SJCRH30 (cell line): ENCODE measurements around the gene ZNF581. TPM values are rescaled to one million over a fixed set of nuclear protein-coding genes. Genes with fewer than 3 reads are reported as not detected.

Experiments used
- DNase-seq, 2 experiments: peaks; one replicate each; pipeline ENCODE4 v3.0.0-alpha.2; 2015 to 2020
- H3K27ac ChIP-seq: fragments of 250-450 bp; sonication (Bioruptor Pico); 2 replicates; pipeline ENCODE4 v1.5.1; 2020; ENCODE audit warnings: mild to moderate bottlenecking, moderate library complexity
- H3K27me3 ChIP-seq: fragments of 250-450 bp; sonication (Bioruptor Pico); 2 replicates; pipeline ENCODE4 v1.5.1; 2020; ENCODE audit warnings: mild to moderate bottlenecking, moderate library complexity
- H3K36me3 ChIP-seq: fragments of 250-450 bp; sonication (Bioruptor Pico); 2 replicates; pipeline ENCODE4 v1.5.1; 2020; ENCODE audit warnings: mild to moderate bottlenecking, moderate library complexity
- H3K4me1 ChIP-seq: fragments of 250-450 bp; sonication (Bioruptor Pico); 2 replicates; pipeline ENCODE4 v1.5.1; 2020; ENCODE audit warnings: mild to moderate bottlenecking, moderate library complexity
- H3K4me3 ChIP-seq: fragments of 250-450 bp; sonication (Bioruptor Pico); 2 replicates; pipeline ENCODE4 v1.5.1; 2020; ENCODE audit warnings: mild to moderate bottlenecking, moderate library complexity
- H3K9me3 ChIP-seq: fragments of 250-450 bp; sonication (Bioruptor Pico); replicated peaks from 2 replicates; pipeline ENCODE4 v1.5.1; 2020; ENCODE audit warnings: mild to moderate bottlenecking, moderate library complexity
- total RNA-seq: library from RNA; depleted of rRNA; stranded (reverse); fragments of >200 nt; shearing (Covaris generic); gene quantifications from 2 replicates; pipeline ENCODE4 v1.2.3, GENCODE V29; 2014

ZNF581 gene
- total RNA-seq, 1 experiment from 2014 or later: 17.9 TPM

DNA sequence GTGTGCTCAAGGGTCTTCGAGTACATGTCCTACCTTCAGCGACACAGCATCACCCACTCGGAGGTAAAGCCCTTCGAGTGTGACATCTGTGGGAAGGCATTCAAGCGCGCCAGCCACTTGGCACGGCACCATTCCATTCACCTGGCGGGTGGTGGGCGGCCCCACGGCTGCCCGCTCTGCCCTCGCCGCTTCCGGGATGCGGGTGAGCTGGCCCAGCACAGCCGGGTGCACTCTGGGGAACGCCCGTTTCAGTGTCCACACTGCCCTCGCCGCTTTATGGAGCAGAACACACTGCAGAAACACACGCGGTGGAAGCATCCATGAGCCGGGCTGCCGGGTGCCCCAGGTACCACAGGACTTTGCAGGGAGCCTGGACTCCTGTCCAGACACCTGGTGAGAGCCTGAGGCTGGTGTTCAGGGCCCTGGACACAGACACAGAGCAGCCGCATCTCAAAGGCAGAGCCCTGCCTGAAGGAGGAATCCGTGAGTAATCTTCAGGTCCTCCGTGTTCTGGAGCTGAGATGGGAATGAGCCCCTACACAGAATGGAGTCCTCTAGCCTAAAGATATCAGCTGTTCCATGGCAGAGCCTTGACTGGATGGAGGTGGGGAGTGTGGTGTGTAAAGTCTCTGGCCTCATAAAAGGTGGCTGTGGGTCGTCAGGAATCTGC lies 1.5 kb downstream of the ZNF581 start:
- Histone ChIP-seq H3K4me3 (no peak overlapping the region), H3K36me3 (peaks cover 19% of the 10 kb centered on the region), H3K27ac (no peak overlapping the region), H3K4me1 (peaks cover 9% of the 10 kb centered on the region; the same call in 1 of the 2 replicates), H3K27me3 (no peaks in the 10 kb centered on the region), H3K9me3 (no peaks in the 10 kb centered on the region)
- no peak for DNase-seq

GRCh38 chr19:55645512-55645881 lies 2.0 kb downstream of the ZNF581 start:
- no peak overlapping the region for H3K27ac ChIP-seq
- DNase-seq: no peak
- no peaks in the 10 kb centered on the region for H3K9me3 ChIP-seq
- no peaks in the 10 kb centered on the region for H3K27me3 ChIP-seq
- peaks cover 9% of the 10 kb centered on the region; the same call in 1 of the 2 replicates for H3K4me1 ChIP-seq
- H3K36me3 ChIP-seq: peaks cover 19% of the 10 kb centered on the region
- H3K4me3 ChIP-seq: no peak overlapping the region

DNA sequence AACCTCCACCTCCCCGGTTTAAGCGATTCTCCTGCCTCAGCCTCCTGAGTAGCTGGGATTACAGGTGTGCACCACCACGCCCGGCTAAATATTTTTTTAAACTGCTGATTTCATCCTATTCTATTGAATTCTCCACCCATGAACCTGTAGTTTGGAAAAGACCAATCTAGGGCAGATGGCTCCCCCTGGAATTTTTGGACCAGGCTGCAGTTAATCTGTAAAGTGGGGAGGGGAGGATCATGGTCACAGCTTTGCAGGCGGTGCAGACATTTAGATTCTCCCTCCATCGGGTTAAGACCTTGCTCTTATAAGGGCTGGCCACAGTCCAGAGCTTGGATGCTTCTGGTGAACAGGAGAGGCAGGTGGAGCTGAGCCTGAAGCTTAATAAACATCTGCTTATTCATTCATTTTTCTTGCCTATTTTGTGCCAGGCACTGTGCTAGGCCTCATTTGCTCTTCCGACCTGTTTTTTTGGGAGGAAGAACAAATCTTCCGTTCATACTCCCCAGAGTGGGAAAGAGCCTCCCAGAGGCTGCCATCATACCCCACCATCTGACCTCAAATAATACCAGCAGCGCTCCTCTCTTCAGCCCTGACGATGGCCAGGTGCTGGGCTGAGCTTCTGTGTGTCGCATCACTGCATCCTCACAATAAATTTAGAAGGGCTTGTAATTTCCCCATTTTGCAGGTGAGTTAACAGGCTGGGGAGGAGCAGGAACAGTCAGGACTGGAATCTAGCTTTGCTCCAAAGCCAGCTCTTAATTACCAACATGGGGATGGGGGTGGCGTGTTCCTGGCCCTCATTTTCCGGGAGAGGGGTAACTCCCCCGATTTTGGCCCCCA lies 3.7 kb downstream of the ZNF581 start:
- Histone ChIP-seq H3K4me3 (peak overlapping the region; percentile 88), H3K27ac (no peak overlapping the region), H3K9me3 (no peaks in the 10 kb centered on the region), H3K36me3 (peaks cover 19% of the 10 kb centered on the region), H3K27me3 (no peaks in the 10 kb centered on the region), H3K4me1 (peaks cover 8% of the 10 kb centered on the region; the same call in 1 of the 2 replicates)
- DNase-seq: no peak

DNA sequence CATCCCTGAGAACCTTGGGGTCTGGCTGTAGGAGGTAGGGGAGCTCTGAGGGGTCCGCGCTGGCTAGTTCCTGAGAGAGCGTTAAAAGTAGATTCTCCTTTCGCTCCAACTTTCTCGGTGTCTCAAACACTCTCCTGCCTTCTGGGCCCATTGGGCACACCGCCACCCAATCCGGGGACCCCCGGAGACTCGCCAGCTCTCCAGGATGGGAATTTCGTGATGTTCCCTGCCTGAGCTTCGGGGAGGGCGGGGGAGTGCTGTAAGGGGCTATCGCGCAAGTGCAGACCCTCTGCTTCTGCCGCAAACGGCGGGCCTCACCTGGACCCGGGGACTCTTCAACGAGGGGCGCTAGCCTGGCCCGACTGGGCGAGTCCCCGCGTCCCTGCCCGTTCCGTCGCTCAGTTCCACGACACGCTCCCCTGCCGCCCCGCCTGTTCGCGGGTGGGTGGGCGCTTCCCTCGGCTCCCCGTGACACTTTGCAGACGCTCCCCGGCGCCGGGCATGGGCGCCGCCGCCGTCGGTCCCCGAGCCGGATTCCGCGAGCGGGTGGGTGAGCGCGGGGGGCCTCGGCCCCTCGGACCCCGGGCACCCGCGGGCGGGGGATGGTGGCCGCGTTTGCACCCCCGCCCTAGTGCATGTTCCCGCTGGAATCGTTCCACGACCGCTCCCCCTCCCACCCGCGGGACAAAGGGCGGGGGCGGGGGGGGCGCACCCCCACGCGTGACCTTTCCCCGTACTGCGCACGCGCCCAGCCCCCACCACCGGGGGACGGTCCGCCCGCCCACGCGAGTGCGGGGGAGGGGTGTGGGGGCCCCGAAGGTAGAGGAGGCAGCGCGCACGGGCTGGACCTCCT lies 4.5 kb downstream of the ZNF581 start, which contains the start of gene CCDC106:
Gene CCDC106, plus strand, starts transcription at position 481 of the 853 bp plus-strand sequence. CDS start 835 bp downstream, outside the sequence.
- DNase-seq: peak; percentile 82 to 84
- H3K27ac ChIP-seq: peak within 1 kb of the TSS; percentile 72
- H3K9me3 ChIP-seq: no peaks in the 10 kb centered on the region
- H3K4me1 ChIP-seq: peaks cover 3% of the 10 kb centered on the region; the same call in 1 of the 2 replicates
- H3K36me3 ChIP-seq: peaks cover 19% of the 10 kb centered on the region
- H3K27me3 ChIP-seq: no peaks in the 10 kb centered on the region
- peak within 1 kb of the TSS; percentile 88 for H3K4me3 ChIP-seq

- peak in 1 of 2 experiments; percentile 35 for DNase-seq
- Histone ChIP-seq H3K4me3 (peak overlapping the region; percentile 88), H3K36me3 (peaks cover 19% of the 10 kb centered on the region), H3K27ac (no peak overlapping the region; the same call in 1 of the 2 replicates), H3K4me1 (no peaks in the 10 kb centered on the region), H3K9me3 (no peaks in the 10 kb centered on the region), H3K27me3 (no peaks in the 10 kb centered on the region)
Observed at GRCh38 chr19:55648585-55649267, 5.3 kb downstream of the ZNF581 start.

DNA sequence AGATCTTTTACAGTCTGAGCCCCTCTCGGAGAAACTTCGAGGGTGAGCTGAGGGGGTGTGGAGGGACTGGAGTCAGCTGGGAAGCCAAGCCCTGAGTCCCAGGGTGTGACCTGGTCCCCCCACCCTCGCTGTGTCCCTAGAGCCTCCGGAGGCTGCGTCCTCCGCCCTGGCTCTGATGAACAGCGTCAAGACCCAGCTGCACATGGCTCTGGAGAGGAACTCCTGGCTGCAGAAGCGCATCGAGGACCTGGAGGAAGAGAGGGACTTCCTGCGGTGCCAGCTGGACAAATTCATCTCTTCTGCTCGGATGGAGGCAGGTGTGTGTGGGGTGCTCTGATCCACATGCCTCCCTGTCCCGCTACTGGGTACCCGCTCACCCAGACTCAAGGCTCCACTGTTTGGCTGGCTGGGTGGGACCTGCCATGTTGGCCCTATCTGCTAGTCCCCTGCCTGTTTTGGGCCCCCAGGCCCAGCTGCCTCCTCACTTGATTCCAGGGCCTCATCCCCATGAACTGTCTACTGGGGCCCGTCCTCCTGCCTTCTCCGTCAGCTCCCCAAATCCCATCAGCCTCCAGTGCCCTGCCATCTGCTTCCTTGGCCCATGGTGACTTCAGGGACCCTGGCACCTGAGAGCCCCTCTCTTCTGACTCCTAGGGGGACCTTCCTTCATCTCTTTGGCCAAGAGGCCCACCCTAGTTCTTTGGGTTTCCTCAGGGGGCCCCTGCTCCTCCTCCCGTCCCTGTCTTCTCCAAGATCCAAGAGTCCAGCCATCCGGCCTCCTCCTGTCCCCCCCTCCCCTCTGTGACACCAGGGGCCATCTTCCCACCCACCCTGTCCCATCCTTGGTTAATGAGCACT lies 6.0 kb downstream of the ZNF581 start:
- DNase-seq: no peak
- Histone ChIP-seq H3K4me1 (no peaks in the 10 kb centered on the region), H3K27ac (no peak overlapping the region), H3K27me3 (no peaks in the 10 kb centered on the region), H3K4me3 (no peak overlapping the region), H3K9me3 (no peaks in the 10 kb centered on the region), H3K36me3 (peaks cover 19% of the 10 kb centered on the region)

- no peaks in the 10 kb centered on the region for H3K27me3 ChIP-seq
- H3K27ac ChIP-seq: no peak overlapping the region
- no peaks in the 10 kb centered on the region for H3K4me1 ChIP-seq
- DNase-seq: no peak
- peaks cover 13% of the 10 kb centered on the region for H3K36me3 ChIP-seq
- H3K4me3 ChIP-seq: no peak overlapping the region
- no peaks in the 10 kb centered on the region for H3K9me3 ChIP-seq
Observed at GRCh38 chr19:55650126-55650557, 6.7 kb downstream of the ZNF581 start.

- Histone ChIP-seq H3K36me3 (peaks cover 8% of the 10 kb centered on the region), H3K27ac (no peak overlapping the region), H3K27me3 (no peaks in the 10 kb centered on the region), H3K9me3 (no peaks in the 10 kb centered on the region), H3K4me1 (no peaks in the 10 kb centered on the region), H3K4me3 (no peak overlapping the region)
- DNase-seq: no peak
Observed at GRCh38 chr19:55650602-55651230, 7.3 kb downstream of the ZNF581 start.

- Histone ChIP-seq H3K36me3 (peaks cover 8% of the 10 kb centered on the region; the same call in 1 of the 2 replicates), H3K4me1 (no peaks in the 10 kb centered on the region), H3K27ac (no peak overlapping the region), H3K27me3 (no peaks in the 10 kb centered on the region), H3K9me3 (no peaks in the 10 kb centered on the region), H3K4me3 (no peak overlapping the region)
- DNase-seq: no peak
Observed at GRCh38 chr19:55651236-55651635, 7.8 kb downstream of the ZNF581 start.

- Histone ChIP-seq H3K9me3 (no peaks in the 10 kb centered on the region), H3K27ac (no peak overlapping the region), H3K4me1 (0 out of 2 replicates have a peak, but pooled peaks cover 5% of the 10 kb centered on the region), H3K27me3 (no peaks in the 10 kb centered on the region), H3K36me3 (peaks cover 7% of the 10 kb centered on the region; the same call in 1 of the 2 replicates), H3K4me3 (no peak overlapping the region)
- DNase-seq: no peak
Observed at GRCh38 chr19:55652311-55653128, 9.1 kb downstream of the ZNF581 start.

DNA sequence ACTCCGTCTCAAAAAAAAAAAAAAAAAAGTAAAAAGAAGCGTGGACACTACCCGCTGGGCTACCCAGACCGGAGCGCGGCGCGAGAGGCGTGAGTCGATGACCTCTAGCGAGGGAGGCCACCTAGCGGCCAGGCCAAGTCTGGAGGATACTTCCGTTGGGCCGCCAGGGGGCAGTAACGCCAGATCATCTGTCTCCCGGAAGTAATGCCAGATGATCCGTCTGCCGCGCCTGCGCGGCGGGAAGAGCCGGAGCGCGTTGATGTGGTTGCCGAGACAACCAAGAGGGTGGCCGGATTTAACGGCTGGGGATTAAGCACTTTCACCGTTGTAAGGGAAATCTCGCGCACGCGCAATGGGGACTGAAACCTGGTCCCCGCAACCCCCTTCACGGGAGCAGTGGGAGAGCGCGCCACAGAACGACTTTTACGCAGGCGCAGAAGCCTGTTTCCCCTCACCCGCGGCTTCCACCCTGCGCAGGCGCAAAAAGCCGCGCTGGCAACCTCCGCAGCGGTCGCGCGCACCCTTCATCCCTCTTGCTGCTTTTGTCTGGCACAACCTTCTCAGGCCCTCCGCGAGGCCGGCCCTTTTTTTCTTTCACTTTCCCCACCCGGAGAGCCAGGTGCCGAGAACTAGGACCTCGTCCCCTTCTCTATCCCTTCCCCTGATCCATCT lies 10.3 kb downstream of the ZNF581 start:
- DNase-seq: peak; percentile 99
- Histone ChIP-seq H3K27me3 (no peaks in the 10 kb centered on the region), H3K27ac (peak overlapping the region; percentile 98), H3K9me3 (no peaks in the 10 kb centered on the region), H3K4me1 (0 out of 2 replicates have a peak, but pooled peaks cover 5% of the 10 kb centered on the region), H3K36me3 (peaks cover 7% of the 10 kb centered on the region; the same call in 1 of the 2 replicates), H3K4me3 (peak overlapping the region; percentile 87)
